ENCODE data around the gene LAMA5. TPM values are rescaled to one million over a fixed set of nuclear protein-coding genes. Genes with fewer than 3 reads are reported as not detected.

The LAMA5 gene
- total RNA-seq, 2 experiments from 2014 or later = 0.30 to 1.0 TPM

DNA sequence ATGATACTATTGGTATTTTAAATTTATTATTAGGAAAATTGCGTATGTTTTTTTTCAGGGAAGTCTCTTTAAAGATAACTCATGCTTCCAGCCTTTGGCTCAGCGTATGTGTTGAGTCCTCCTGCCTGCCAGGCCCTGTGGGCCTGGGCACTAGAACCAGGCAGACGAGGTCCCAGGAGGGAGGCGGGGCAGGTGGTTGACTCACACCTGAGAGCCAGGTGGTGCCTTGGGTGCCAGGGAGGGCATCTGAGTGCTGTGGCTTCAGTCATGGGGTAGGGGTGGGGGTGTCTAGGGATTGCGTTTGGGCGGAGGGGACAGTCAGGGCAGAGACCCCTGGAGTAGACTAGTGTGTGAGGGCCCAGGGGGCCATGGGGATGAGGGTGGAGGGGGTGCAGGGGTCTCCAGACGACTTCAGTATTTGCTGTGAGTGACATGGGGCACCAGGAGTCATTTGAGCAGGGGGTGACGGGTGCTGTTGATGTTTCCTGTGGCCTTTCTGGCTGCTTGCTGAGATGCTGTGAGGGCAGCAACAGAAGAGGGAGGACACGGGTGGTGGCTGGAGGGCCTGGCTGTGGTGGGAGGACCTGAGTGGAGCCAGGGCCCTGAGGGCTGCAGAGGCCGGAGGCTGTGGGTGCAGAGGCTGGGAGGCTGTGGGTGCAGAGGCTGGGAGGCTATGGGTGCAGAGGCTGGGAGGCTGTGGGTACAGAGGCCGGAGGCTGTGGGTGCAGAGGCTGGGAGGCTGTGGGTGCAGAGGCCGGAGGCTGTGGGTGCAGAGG lies 79.2 kb downstream of the LAMA5 start:
- ChIA-PET CTCF (no interaction called here), POLR2A (no interaction called here)

DNA sequence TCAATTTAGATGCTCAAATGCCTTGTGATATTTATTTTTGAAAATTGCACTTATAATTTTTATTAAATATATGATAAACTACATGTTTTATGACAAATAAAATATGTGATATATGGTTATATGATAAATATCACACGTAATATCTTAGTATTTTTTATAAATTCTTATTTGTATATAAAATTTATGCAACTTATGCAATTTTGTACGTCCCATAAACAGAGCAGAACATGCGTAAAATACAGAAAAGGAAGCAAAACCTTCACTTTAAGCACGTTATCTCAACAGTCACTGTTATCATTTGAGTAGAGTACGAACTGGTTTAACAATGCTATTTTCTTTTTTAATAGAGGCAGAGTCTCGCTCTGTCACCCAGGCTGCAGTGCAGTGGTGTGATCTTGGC lies 80.0 kb downstream of the LAMA5 start:
- CTCF ChIA-PET = no interaction called here

DNA sequence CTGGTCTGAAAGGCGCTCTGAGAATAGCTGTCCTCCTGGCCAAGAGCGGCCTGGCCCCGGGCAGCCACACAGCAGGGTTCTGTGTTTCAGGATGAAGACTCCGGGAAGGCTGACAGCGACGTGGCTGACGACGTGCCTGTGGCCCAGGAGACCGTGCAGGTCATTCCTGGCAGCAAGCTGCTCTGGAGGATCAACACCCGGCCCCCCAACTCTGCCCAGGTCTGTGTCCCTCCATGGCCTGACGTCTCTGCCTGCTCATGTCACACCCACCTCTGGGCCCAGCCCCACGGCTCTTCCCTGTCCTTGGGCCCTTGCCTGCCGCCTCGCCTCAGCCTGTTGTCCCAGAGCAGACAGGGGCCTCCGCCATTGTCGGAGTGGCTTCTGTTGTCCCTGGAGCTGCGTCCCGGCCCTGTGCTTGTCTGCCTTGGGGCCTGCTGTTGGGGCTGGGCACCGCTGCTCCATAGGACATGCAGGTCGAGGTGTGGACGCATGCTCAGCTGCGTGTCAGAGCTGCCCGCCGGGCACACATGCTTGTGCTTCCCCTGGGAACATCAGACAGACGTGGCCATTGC lies 80.5 kb downstream of the LAMA5 start:
- CTCF ChIA-PET = no interaction called here
- POLR2A ChIA-PET = no interaction called here

More for the DNA sequence above, 80.0 kb downstream of the LAMA5 start:
- POLR2A ChIA-PET = no interaction called here

DNA sequence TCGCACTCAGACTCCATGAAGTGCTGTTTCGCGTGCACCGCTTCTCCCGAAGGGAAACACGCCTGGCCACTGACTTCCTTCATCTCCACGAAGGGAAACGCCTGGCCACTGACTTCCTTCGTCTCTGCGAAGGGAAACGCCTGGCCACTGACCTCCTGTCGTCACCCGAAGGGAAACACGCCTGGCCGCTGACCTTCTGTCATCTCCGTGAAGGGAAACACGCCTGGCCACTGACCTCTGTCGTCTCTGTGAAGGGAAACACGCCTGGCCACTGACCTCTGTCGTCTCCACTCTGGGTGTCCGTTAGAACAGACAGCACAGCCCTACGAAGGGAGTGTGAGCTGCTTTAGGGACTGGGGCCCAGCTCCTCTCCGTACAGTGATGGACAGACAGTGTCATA lies 81.4 kb downstream of the LAMA5 start:
- CTCF ChIA-PET = no interaction called here
- POLR2A ChIA-PET = no interaction called here

DNA sequence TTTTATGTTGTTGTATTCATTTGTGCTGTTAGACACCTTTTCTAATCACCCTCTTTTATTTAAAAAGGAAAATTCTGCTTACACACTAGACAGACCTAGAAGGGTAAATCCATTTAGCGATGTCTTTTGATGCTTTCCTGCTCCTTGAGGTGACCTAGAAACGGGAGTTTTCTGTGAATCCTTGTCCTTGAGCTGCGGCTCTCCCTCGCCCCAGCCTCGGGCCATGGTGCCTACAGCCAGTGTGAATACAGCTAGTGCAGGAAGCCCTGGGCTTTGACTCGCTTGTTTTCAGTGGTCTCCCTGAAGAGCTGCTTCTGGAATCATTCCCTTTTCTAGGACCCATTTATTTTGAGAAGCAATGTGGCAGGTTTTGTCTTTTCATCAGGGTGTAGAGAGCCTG lies 82.0 kb downstream of the LAMA5 start:
- CTCF ChIA-PET = no interaction called here
- POLR2A ChIA-PET = no interaction called here

DNA sequence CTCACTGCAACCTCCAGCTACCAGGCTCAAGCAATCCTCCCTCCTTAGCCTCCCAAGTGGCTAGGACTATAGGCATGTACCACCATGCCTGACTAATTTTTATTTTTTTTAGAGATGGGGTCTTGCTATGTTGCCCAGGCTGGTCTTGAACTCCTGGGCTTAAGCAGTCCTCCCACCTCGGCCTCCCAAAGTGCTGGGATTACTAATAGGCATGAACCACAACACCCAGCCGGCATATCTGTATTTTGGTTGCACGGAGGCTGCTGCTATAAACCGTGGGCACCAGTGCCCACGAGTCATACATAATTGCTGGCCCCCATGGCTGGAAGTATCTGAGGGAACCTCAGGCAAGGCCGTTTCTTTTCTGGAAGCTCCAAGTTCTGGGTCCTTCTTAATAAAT lies 82.7 kb downstream of the LAMA5 start:
- POLR2A ChIA-PET = no interaction called here
- CTCF ChIA-PET = no interaction called here

DNA sequence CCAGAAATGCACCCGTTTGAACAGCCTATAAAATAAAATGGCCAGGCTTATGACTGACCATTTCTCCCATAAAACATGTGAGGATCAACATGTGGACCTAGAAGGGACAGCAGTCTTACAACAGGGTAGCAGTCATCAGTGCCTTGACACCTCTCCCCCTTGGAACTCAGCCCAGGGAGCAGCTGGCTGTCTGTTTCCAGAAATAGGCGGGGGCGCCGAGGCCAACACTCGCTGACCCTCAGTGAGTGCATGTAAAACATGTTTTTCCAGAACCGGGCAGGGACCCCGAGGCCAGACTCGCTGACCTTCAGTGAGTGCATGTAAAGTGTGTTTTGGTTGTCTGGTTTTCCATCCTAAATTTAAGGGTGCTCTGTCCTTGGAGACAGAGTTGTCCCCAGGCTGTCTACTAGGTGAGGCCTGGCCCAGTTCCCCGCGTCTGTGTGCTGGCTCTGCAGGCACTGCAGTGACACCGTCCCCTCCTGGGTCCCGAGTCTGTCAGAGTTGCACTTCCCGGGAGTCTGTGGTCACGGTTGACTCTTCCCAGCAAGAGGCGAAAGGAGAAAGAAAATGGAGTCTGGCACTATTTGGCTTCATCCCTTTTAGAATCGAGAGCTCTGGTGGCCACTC lies 84.1 kb downstream of the LAMA5 start:
- POLR2A ChIA-PET = no interaction called here
- CTCF ChIA-PET = interaction anchor here (1.0 kb wide), 1 partner anchor 100 kb away, joined by 3 read pairs; no protein-coding TSS in a partner anchor

DNA sequence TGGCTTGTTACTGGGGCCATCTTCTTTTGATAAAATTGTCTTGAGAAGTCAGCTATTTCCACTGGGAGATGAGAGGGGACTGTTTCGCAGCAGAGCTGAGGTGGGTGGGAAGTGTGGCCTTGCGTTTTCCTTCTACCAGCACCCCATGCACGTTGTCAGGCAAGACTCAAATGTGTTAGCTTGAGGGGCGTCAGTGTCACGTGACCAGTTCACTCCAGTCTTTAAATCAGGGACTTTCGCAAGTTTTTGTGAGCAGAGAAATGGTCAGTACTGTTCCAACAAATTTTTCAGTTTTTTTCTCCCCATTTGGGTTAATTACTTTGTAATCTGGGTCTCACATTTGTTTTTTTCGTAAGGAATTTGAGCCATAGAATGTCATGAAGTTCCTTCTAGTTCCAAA lies 85.0 kb downstream of the LAMA5 start:
- ChIA-PET CTCF (no interaction called here), POLR2A (no interaction called here)

DNA sequence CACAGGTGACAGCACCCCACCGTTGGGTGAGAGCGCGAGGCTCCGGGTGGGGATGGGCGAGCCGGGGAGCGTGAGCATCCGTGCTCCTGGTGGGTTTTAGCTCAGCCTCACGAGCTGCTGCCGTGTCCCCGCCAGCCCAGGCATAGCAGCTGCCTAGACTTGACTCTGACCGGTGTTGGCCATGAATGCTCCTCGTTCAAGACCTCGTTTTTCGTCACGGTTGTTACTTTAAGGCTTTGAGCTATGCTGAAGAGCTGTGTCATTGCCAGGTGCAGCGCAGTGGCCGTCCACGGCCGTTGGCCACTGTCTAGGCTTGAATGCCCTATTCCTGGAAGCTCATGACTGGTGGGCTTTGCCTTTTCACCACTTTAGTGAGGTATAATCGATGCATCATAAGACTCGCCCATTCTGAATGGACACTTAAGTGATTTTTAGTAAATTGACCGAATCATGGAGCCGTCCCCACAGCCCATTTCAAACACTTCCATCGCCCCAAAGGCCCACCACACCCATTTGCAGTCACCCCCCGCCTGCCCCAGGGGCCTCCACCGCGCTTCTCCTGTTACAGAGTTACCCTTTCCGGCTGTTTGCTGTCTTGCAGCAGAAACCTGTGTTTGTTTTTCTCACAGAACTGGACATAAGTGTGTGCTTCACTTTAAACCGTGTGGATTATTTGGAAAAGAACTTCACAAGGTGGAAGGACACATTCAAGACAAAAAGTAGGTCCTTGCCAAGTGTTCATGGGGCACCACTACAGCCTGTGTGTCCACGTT lies 85.8 kb downstream of the LAMA5 start:
- ChIA-PET CTCF (no interaction called here), POLR2A (no interaction called here)

DNA sequence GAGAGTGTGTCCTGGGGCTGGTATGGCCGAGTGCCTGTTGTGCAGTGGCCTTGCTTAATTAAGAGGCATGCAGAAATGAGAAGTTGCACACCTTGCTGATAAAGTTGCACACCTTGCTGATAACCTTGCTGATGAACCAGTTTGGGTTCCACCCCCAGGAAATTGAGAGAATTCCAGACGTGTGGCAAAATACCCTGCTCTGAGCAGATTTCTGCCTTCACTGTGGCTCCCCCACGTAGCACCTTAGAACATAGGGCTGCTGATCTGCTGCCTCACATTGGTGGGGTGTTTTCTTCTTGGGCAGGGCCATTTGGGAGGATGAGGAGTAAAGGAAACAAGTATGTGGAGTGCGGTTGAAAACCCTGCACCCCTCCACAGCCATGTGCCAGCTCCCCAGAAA lies 86.8 kb downstream of the LAMA5 start:
- CTCF ChIA-PET = no interaction called here
- POLR2A ChIA-PET = no interaction called here

DNA sequence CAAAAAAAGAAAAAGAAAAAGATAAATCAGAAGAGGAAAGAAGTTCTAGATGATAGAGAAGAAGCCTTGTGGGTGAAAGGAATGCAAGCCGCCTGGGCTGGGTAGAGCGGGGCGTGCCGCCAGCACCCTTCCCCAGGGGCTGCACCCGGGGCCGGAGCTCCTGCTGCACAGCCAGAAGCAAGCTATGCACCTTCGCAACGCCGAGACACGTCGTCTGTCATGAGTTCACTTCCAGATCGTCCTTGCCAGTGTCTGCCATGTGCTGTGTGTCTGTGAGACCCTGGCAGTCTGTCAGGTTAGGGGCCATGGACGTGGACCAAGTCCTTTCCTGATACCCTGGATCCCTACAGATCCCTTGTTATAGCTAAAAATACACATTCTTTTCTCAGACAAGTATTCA lies 89.9 kb downstream of the LAMA5 start:
- POLR2A ChIA-PET = no interaction called here
- CTCF ChIA-PET = no interaction called here

DNA sequence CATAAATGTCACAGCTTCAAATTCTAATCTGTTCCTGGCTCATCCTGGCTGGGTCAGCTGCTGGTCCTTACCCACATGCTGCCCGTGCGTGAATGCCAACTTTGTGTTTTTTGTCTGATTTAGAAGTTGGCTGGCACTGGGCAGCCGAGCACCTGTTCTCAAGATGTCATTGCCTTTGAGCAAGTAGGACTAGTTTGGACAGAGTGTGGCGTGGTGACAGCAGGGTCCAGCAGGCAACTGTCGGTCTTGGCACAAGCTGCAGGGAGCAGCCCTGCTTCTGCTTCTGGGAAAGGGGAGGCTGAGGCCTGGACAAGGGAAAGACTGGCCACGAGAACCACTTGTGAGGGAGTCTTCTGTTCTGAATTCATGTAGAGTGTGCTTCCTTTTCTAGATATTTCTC lies 90.7 kb downstream of the LAMA5 start:
- CTCF ChIA-PET = no interaction called here
- POLR2A ChIA-PET = no interaction called here

DNA sequence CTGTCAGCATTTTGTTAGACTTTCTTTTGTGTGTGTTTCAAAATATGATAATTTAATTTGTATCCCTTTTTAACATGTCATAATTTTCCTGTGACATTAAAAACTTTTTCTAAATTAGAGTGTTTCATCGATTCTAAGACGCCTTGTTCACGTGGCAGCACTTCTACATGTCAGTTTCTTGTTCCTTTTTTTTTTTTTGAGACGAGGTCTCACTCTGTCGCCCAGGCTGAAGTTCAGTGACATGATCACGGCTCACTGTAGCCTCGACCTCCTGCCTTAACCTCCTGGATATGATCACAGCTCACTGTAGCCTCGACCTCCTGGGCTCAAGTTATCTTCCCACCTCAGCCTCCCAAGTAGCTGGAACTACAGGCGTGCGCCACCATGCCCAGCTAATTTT lies 91.9 kb downstream of the LAMA5 start:
- ChIA-PET POLR2A (no interaction called here), CTCF (no interaction called here)

DNA sequence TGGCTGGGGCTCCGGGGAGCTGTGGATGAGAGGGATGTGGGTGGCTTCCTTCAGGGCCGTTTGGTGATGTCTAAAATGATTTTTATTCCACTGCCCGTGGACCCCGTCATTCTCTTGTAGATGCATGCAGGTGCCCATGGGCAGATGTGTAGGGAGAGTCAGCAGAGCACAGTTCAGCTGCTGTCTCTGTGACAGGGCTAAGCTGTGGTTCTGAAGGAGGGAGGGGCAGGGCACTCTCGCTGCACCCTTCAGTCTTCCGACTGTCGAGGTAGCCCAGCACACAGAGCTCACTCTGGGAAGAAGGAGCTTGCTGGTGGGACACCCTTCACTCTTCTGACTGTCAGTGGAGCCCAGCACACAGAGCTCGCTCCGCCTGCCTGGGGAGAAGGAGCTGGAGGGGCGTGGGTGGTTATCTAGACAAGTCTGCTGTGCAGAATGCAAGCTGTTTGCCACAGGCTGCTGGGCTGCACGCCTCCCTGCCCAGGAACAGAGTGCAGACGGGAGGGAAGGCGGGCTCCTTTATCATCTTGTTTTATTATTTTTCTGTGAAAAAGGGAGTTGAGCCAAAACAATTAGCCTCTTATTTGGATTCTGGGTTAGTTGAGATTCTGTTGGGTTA lies 92.7 kb downstream of the LAMA5 start:
- POLR2A ChIA-PET = no interaction called here

DNA sequence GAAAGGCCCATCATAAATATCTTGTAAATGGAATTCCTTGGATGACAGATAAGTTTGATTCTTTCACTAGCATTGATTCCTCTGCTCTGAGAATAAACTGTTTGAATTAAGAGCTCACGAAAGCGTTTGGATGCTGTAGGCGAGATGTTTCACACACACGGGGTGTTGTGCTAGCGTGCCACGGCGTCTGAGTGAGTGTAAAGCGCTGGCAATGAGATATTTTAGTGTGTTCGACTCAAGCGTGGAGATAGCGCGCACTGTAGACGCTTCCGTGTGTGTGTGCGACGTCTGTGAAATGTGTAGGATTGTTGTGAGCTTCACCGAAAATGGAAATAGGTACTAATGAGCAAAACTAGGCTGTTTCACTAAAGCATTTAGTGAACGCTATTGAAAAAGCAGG lies 93.7 kb downstream of the LAMA5 start:
- ChIA-PET POLR2A (no interaction called here), CTCF (no interaction called here)

More for the DNA sequence above, 92.7 kb downstream of the LAMA5 start:
- CTCF ChIA-PET = no interaction called here

DNA sequence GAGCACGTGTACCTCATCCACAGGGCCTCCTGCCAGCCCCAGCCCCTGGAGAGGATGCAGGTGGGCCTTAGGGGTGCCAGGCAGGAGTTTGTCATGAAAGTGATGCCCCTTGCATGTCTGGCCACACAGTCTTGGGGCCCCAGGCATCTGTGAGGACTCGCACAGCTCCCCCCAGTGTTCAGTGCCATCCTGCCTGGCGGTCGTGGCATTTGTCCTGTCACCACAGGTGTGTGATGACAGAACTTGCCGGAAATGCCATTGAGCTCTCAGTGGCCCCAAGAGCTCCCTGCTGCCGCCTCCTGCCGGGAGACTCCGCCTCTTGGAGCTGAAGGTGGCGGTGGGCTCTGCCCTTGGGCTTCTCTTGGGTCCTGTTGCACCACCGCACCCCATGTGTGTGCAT lies 94.9 kb downstream of the LAMA5 start:
- POLR2A ChIA-PET = no interaction called here
- CTCF ChIA-PET = no interaction called here

DNA sequence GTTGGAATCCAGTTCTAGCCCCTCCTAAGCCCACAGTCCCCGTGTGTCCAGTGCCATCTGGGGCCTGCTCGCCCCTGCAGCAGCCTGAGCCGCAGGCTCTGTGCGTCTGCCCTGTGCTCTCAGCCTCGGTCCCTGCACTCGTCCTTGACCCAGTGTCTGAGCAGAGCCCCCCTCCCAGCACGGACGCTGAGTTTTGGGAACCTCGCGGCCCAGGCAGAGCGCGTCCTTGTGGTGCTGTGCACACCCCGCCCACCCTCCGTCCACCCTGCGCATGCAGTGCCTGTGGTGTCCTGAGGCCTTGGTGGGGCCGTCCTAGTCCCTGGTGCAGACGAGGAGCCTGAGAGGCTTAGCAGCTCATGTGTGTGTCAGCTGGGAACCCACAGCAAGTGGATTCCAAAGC lies 97.2 kb downstream of the LAMA5 start:
- CTCF ChIA-PET = no interaction called here

DNA sequence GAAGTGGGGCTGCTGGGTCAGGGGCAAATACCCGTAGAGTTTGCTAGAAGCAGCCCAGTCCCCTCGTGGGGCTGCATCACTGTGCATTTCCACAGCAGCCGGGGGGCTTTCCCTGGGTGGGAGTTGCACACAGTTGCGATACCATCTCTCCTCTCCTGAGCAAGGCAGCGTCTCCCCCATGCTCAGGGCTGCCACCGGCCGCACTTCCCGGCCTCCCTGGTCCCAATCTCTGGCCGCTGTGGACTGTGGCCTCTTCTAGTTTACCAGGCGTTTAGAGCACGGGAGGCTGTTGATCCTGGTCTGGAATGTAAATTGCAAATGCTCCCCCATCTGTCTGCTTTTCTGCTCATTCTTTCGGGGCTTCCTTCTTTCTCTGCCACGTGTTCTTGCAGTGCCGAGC lies 97.7 kb downstream of the LAMA5 start:
- ChIA-PET POLR2A (no interaction called here), CTCF (no interaction called here)

More for the DNA sequence above, 97.2 kb downstream of the LAMA5 start:
- POLR2A ChIA-PET = no interaction called here

DNA sequence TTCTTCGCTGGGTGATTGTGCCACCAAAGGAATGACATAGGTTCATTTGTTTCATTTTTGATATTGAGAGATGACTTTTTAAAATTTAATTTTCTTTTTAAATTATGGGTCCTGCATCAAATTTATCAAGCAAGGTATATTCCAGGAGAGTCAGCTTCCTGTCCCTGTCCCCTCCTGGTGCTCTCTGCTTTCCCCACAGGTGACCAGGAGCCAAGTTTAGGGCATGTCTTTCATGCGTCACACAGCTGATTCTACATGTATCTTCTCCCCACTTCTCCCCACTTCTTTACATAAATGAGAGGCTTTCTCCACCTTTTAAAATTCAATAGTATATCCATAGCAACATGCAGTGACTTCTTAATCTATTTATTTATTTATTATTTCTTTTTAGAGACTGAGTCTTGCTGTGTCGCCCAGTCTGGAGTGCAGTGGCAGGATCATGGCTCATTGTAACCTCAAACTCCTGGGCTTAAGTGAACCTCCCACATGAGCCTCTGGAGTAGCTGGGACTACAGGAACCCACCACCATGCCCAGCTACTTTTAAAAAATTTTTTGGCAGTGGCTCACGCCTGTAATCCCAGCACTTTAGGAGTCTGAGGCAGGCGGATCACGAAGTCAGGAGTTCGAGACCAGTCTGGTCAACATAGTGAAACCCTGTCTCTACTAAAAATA lies 98.7 kb downstream of the LAMA5 start:
- CTCF ChIA-PET = no interaction called here

DNA sequence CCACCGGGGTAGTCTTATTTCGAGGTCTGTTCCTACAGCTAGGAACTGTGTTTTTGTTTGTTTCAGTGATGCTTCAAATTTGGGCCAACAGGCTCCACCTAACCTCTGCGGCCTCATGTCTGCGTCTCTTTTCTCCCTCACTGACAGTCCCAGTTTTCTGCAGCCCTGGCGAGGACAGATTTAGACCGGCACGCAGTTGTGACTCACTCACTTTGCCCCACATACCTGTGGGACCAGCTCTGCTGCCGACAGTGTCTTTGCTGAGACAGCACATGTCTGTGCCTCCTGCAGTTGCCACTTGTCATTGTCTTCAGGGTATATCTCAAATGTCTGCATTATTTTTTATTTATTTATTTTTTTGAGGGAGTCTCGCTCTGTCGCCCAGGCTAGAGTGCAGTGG lies 99.6 kb downstream of the LAMA5 start:
- ChIA-PET CTCF (no interaction called here), POLR2A (no interaction called here)

More for the DNA sequence above, 98.7 kb downstream of the LAMA5 start:
- POLR2A ChIA-PET = no interaction called here

Data from activated CD8-positive, alpha-beta memory T cell treated with anti-CD3 and anti-CD28 coated beads for 36 hours (primary cell).